B cell (primary cell): ENCODE results near the gene TNP2. TPM values are rescaled to one million over a fixed set of nuclear protein-coding genes. Genes with fewer than 3 reads are reported as not detected.
A peak's percentile ranks its signal among the peaks of the same experiment; 100 is the strongest.

ENCODE experiments used
- ATAC-seq: fragments of 200-7000 bp; cut with Tn5 transposase; one replicate; pipeline ENCODE4 v1.10.0; 2021; ENCODE audit warnings: low read depth, mild to moderate bottlenecking, moderate number of reproducible peaks, moderate library complexity
- CTCF ChIA-PET: fragments of 350-600 bp; sonication (Branson Sonifier 250); formaldehyde crosslinking; loops from one replicate; lab custom pipeline; 2021; ENCODE audit warnings: antibody characterized with exemption, inconsistent platforms; lab: Charles Lee
- POLR2A ChIA-PET: fragments of 350-600 bp; sonication (Branson Sonifier 250); formaldehyde crosslinking; loops from one replicate; lab custom pipeline; 2021; ENCODE audit warnings: antibody characterized with exemption; lab: Charles Lee
- DNase-seq: peaks from one replicate; pipeline ENCODE4 v3.0.0; 2013
- H2AFZ ChIP-seq: 2 replicates; pipeline ENCODE4 v1.6.1; 2012; ENCODE audit warnings: mild to moderate bottlenecking, low read depth, low read length; ENCODE audit not compliant: insufficient read depth, poor library complexity, severe bottlenecking
- H3K27ac ChIP-seq, 2 donors: 1 replicate in 1 of 2; 2 replicates in 1 of 2; pipeline ENCODE4 v1.5.1; 2012 to 2013; ENCODE audit warnings: low read length in 2 of 2, mild to moderate bottlenecking in 2 of 2, moderate library complexity in 1 of 2
- H3K27me3 ChIP-seq, 4 experiments: fragments of 200-600 bp in 1 of 4; sonication (generic) in 1 of 4; replicated peaks in 1 of 4; 1 replicate in 2 of 4; 2 replicates in 2 of 4; pipeline versions ENCODE4 v1.6.1 to v1.7.0; 2013 to 2016; ENCODE audit warnings: low read length in 3 of 4, mild to moderate bottlenecking in 2 of 4, mixed read lengths in 1 of 4, moderate library complexity in 1 of 4; ENCODE audit not compliant: insufficient read depth in 4 of 4, control insufficient read depth in 3 of 4; ENCODE audit errors: control extremely low read depth in 1 of 4
- H3K36me3 ChIP-seq, 2 experiments: replicated peaks in 1 of 2; 1 replicate in 1 of 2; 2 replicates in 1 of 2; pipeline versions ENCODE4 v1.6.1 to v1.7.1; 2013; ENCODE audit warnings: low read length in 1 of 2; ENCODE audit not compliant: insufficient read depth in 2 of 2, control insufficient read depth in 1 of 2; ENCODE audit errors: control extremely low read depth in 1 of 2, extremely low read depth in 1 of 2
- H3K4me1 ChIP-seq, 2 donors: fragments of 200-600 bp in 1 of 2; sonication (generic) in 1 of 2; 1 replicate in 1 of 2; 2 replicates in 1 of 2; pipeline versions ENCODE4 v1.5.1 to v1.6.1; 2013 to 2017; ENCODE audit warnings: low read length in 2 of 2; ENCODE audit not compliant: control insufficient read depth in 2 of 2, insufficient read depth in 2 of 2
- H3K4me2 ChIP-seq: replicated peaks from 2 replicates; pipeline ENCODE3; 2012; ENCODE audit warnings: mild to moderate bottlenecking, low read depth, low read length; ENCODE audit not compliant: poor library complexity, severe bottlenecking
- H3K4me3 ChIP-seq, 5 experiments: fragments of 200-600 bp in 1 of 5; sonication (generic) in 1 of 5; 1 replicate in 3 of 5; 2 replicates in 2 of 5; pipeline versions ENCODE4 v1.5.1 to v1.7.0; 2011 to 2016; ENCODE audit warnings: low read length in 4 of 5, mild to moderate bottlenecking in 4 of 5, low read depth in 2 of 5, control low read depth in 1 of 5, moderate library complexity in 1 of 5; ENCODE audit not compliant: insufficient read depth in 1 of 5; ENCODE audit errors: control extremely low read depth in 1 of 5, extremely low read depth in 1 of 5
- H3K79me2 ChIP-seq: fragments of 200-600 bp; sonication (generic); one replicate; pipeline ENCODE4 v1.6.0; 2016; ENCODE audit warnings: low read length; ENCODE audit not compliant: control insufficient read depth, insufficient read depth
- H3K9ac ChIP-seq: fragments of 200-600 bp; sonication (generic); 2 replicates; pipeline ENCODE4 v1.6.1; 2017; ENCODE audit warnings: mild to moderate bottlenecking, low read length, moderate library complexity
- H3K9me3 ChIP-seq, 3 donors: one replicate each; pipeline versions ENCODE4 v1.6.1 to v1.7.1; 2013; ENCODE audit warnings: low read length in 2 of 3; ENCODE audit not compliant: control insufficient read depth in 2 of 3, insufficient read depth in 1 of 3; ENCODE audit errors: control extremely low read depth in 1 of 3
- H4K20me1 ChIP-seq: 2 replicates; pipeline ENCODE4 v1.6.0; 2012; ENCODE audit warnings: mild to moderate bottlenecking, low read length; ENCODE audit not compliant: insufficient read depth, control insufficient read depth, poor library complexity, severe bottlenecking
- H3K27ac Mint-ChIP-seq: one replicate; pipeline ENCODE4 v1.8.0; 2021; ENCODE audit warnings: mixed read lengths
- H3K27me3 Mint-ChIP-seq: one replicate; pipeline ENCODE4 v1.8.0; 2021; ENCODE audit warnings: mixed read lengths
- H3K4me1 Mint-ChIP-seq: one replicate; pipeline ENCODE4 v1.8.0; 2021; ENCODE audit warnings: mixed read lengths
- H3K4me3 Mint-ChIP-seq: one replicate; pipeline ENCODE4 v1.8.0; 2021; ENCODE audit warnings: mixed read lengths
- H3K9me3 Mint-ChIP-seq: one replicate; pipeline ENCODE4 v1.8.0; 2022; ENCODE audit warnings: mixed read lengths; ENCODE audit not compliant: insufficient read depth
- CTCF ChIP-seq: fragments of 200-600 bp; IDR thresholded peaks from one replicate; pipeline ENCODE4 v1.8.0; 2022; ENCODE audit warnings: antibody characterized with exemption, mild to moderate bottlenecking
- EZH2 ChIP-seq: IDR thresholded peaks from 2 replicates; pipeline ENCODE4 v1.6.1; 2012; ENCODE audit warnings: borderline replicate concordance, low read depth, mild to moderate bottlenecking, moderate library complexity, low read length; ENCODE audit not compliant: insufficient read depth, poor library complexity, severe bottlenecking
- WGBS: methylation state at CpG from one replicate; pipeline ENCODE4 v1.1.5; 2013; ENCODE audit warnings: missing lambda C conversion rate; ENCODE audit not compliant: insufficient coverage; 5-methylcytosine and 5-hydroxymethylcytosine counted together
- intact Hi-C: fragments of 100-400 bp; cut with micrococcal nuclease; formaldehyde crosslinking; loops from one replicate; pipeline ENCODE4 v1.10.0; 2022
- polyA plus RNA-seq: library from polyadenylated mRNA; depleted of rRNA; stranded (reverse); fragments of >200 nt; gene quantifications from 2 replicates; pipeline ENCODE4 v1.2.3, GENCODE V29; 2012
- total RNA-seq, 2 donors: library from RNA; stranded (reverse); fragments of 120-200 nt in 1 of 2; gene quantifications; 1 replicate in 1 of 2; 2 replicates in 1 of 2; pipeline versions ENCODE4 v1.2.3 to v1.2.4, GENCODE V29; 2013 to 2022

The TNP2 gene
- total and polyA plus RNA-seq, 2 donors (not counting 1 experiment from before 2014, with no cell fraction given) = not detected

- Mint-ChIP-seq H3K4me3 (peak overlapping the region; percentile 80), H3K4me1 (peaks cover 79% of the 10 kb centered on the region), H3K9me3 (no peaks in the 10 kb centered on the region), H3K27me3 (no peaks in the 10 kb centered on the region), H3K27ac (peak overlapping the region; percentile 100)
- Histone ChIP-seq H4K20me1 (no peaks in the 10 kb centered on the region), H3K4me1 (peaks cover 73 to 91% of the 10 kb centered on the region in 2 donors), H3K9ac (peak overlapping the region; percentile 44), H2AFZ (no peak overlapping the region), H3K79me2 (no peaks in the 10 kb centered on the region), H3K4me2 (peak overlapping the region; percentile 73), H3K36me3 (no peaks in the 10 kb centered on the region), H3K27ac (peak overlapping the region; percentile 91 to 96), H3K27me3 (no peaks in the 10 kb centered on the region), H3K9me3 (peaks cover 0 to 24% (median 7%) of the 10 kb centered on the region in 3 donors), H3K4me3 (peak overlapping the region in 2 of 5 experiments; percentile 16 to 43)
- WGBS = 67% methylated on average over 3 of the region's 10 CpGs
- TF ChIP-seq EZH2 (no peak), CTCF (no peak)
- POLR2A ChIA-PET = interaction anchor here (1.0 to 6.8 kb wide), 9 partner anchors 13 to 346 kb away, joined by 3 to 118 read pairs (median 9); partner anchors contain the start of gene SOCS1
- intact Hi-C loops = loop anchor here (1.0 to 5.0 kb wide), 8 partner anchors 14 to 371 kb away; partner anchors contain the start of genes RMI2 and SOCS1
- peak; percentile 44 for ATAC-seq
- CTCF ChIA-PET = interaction anchor here (0.6 to 6.9 kb wide), 13 partner anchors 13 to 347 kb away, joined by 3 to 136 read pairs (median 3); partner anchors contain the start of gene SOCS1
- peak; percentile 88 for DNase-seq
Observed at GRCh38 chr16:11310997-11311561, 42.0 kb upstream of the TNP2 start.

GRCh38 chr16:11310634-11310977 is 41.5 kb upstream of the TNP2 start:
- H3K4me3 Mint-ChIP-seq = peak overlapping the region; percentile 80
- Histone ChIP-seq H4K20me1 (no peaks in the 10 kb centered on the region), H3K9me3 (peaks cover 0 to 24% (median 7%) of the 10 kb centered on the region in 3 donors), H3K36me3 (no peaks in the 10 kb centered on the region), H3K4me3 (peak overlapping the region in 2 of 5 experiments; percentile 2 to 43), H3K4me1 (peaks cover 73 to 96% of the 10 kb centered on the region in 2 donors), H3K79me2 (no peaks in the 10 kb centered on the region), H3K27ac (peak overlapping the region; percentile 91 to 96), H3K27me3 (no peaks in the 10 kb centered on the region), H2AFZ (no peak overlapping the region), H3K4me2 (peak overlapping the region; percentile 73), H3K9ac (peak overlapping the region; percentile 44)
- intact Hi-C loops = loop anchor here (2.0 to 5.0 kb wide), 4 partner anchors 34 to 372 kb away; partner anchors contain the start of gene RMI2
- WGBS = no CpG with 5 or more reads among the region's 3 CpGs
- TF ChIP-seq CTCF (no peak), EZH2 (no peak)
- ATAC-seq (no peak), DNase-seq (no peak)
- no peaks in the 10 kb centered on the region for H3K27me3 Mint-ChIP-seq
- H3K27ac Mint-ChIP-seq = peak overlapping the region; percentile 100
- POLR2A ChIA-PET = interaction anchor here (1.0 to 6.8 kb wide), 10 partner anchors 12 to 345 kb away, joined by 3 to 118 read pairs (median 8); partner anchors contain the start of gene SOCS1
- CTCF ChIA-PET = interaction anchor here (0.5 to 6.9 kb wide), 11 partner anchors 12 to 372 kb away, joined by 3 to 136 read pairs (median 3); partner anchors contain the start of gene SOCS1
- peaks cover 79% of the 10 kb centered on the region for H3K4me1 Mint-ChIP-seq
- no peaks in the 10 kb centered on the region for H3K9me3 Mint-ChIP-seq
